AG04450 (cell line): ENCODE measurements around the gene RELCH. TPM values are rescaled to one million over a fixed set of nuclear protein-coding genes. Genes with fewer than 3 reads are reported as not detected.

ENCODE experiments used
- CTCF ChIA-PET: fragments of 300-600, 350-600 bp; formaldehyde crosslinking; extraction: SDS; loops from one replicate; lab custom pipeline; 2022; ENCODE audit warnings: antibody characterized with exemption, inconsistent platforms; lab: Charles Lee
- POLR2A ChIA-PET: fragments of 350-600 bp; formaldehyde crosslinking; extraction: SDS; loops from one replicate; lab custom pipeline; 2021; ENCODE audit warnings: antibody characterized with exemption, inconsistent platforms; lab: Yijun Ruan, JAX
- DNase-seq: peaks from one replicate; pipeline ENCODE4 v3.0.0-alpha.2; 2011; ENCODE audit warnings: low read depth, low spot score
- H3K27ac ChIP-seq: one replicate; pipeline ENCODE4 v1.5.1; 2012; ENCODE audit warnings: low read depth, low read length, control low read depth
- H3K27me3 ChIP-seq: one replicate; pipeline ENCODE4 v1.6.0; 2012; ENCODE audit warnings: low read length; ENCODE audit not compliant: control insufficient read depth, insufficient read depth
- H3K4me3 ChIP-seq: 2 replicates; pipeline ENCODE4 v1.5.1; 2011; ENCODE audit warnings: mild to moderate bottlenecking, low read depth, low read length, control low read depth
- H3K9me3 ChIP-seq: 2 replicates; pipeline ENCODE4 v1.5.1; 2012; ENCODE audit warnings: low read length; ENCODE audit not compliant: control insufficient read depth, insufficient read depth
- CTCF ChIP-seq: IDR thresholded peaks from 2 replicates; pipeline ENCODE4 v1.5.1; 2011; ENCODE audit warnings: low read depth, low read length, control low read depth, inconsistent platforms
- polyA plus RNA-seq: library from polyadenylated mRNA; depleted of rRNA; stranded (reverse); fragments of >200 nt; gene quantifications from 2 replicates; pipeline ENCODE4 v1.2.3, GENCODE V29; 2011

The RELCH gene
- polyA plus RNA-seq, 1 experiment = 14.5 TPM

DNA sequence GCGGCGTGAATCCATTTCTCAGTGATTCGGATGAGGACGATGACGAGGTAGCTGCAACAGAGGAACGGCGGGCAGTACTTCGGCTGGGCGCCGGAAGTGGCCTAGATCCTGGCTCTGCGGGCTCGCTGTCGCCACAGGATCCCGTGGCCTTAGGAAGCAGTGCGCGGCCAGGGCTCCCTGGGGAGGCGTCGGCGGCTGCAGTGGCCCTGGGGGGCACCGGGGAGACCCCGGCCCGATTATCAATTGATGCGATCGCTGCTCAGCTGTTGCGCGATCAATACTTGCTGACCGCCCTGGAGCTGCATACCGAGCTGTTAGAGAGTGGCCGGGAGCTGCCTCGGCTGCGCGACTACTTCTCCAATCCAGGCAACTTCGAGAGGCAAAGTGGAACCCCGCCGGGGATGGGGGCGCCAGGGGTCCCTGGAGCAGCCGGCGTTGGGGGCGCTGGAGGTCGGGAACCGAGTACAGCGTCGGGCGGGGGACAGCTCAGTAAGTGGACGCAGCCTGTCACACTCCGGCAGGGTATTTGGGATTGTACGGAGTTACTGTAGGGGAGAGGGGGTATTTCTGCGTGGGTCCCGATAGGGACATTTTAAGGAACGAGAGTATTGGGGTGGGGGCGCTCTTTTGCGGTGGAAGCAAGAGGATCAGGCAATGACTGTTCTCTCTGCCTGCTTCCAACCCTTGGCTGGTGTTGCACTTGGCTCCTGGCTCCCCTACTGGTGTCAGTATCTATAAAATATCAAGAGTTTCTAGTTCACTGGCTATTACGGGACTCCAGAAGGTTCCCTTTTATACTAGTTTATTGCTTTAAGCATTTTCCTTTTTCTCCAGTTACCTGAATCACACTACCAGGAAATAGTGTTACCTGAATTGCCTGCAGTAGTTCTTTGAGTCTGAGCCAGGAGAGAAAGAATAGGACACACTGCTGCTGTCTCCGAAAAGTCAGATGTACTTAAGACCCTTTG, 772 bp downstream of the RELCH start:
- ChIA-PET POLR2A (interaction anchor here (0.7 to 0.9 kb wide), 2 partner anchors 9 to 13 kb away, joined by 3 to 5 read pairs; no protein-coding TSS in a partner anchor), CTCF (interaction anchor here (0.9 to 2.8 kb wide), 3 partner anchors 11 to 62 kb away, joined by 3 to 25 read pairs (median 4); no protein-coding TSS in a partner anchor)
- Histone ChIP-seq H3K27ac (peak overlapping the region; percentile 48), H3K4me3 (peak overlapping the region; percentile 95), H3K9me3 (peaks cover 8% of the 10 kb centered on the region; the same call in 1 of the 2 replicates), H3K27me3 (no peaks in the 10 kb centered on the region)
- no peak for TF ChIP-seq CTCF
- no peak for DNase-seq

- CTCF ChIA-PET = interaction anchor here (1.0 kb wide), 1 partner anchor 60 kb away, joined by 7 read pairs; no protein-coding TSS in a partner anchor
- POLR2A ChIA-PET = no interaction called here
Measured at GRCh38 chr18:62189208-62189607, 2.2 kb downstream of the RELCH start.

GRCh38 chr18:62196079-62196478, 9.0 kb downstream of the RELCH start:
- H3K9me3 ChIP-seq = no peaks in the 10 kb centered on the region
- no peak for DNase-seq
- ChIA-PET CTCF (interaction anchor here (0.6 to 1.1 kb wide), 3 partner anchors 12 to 694 kb away, joined by 3 to 6 read pairs (median 5); no protein-coding TSS in a partner anchor), POLR2A (no interaction called here)
- H3K27ac ChIP-seq = no peak overlapping the region
- H3K27me3 ChIP-seq = no peaks in the 10 kb centered on the region
- TF ChIP-seq CTCF = no peak
- H3K4me3 ChIP-seq = no peak overlapping the region

More at GRCh38 chr18:62189208-62189607, 2.2 kb downstream of the RELCH start:
- Histone ChIP-seq H3K4me3 (peak overlapping the region; percentile 95), H3K27ac (no peak overlapping the region), H3K9me3 (peaks cover 8% of the 10 kb centered on the region; the same call in 1 of the 2 replicates), H3K27me3 (no peaks in the 10 kb centered on the region)
- no peak for DNase-seq
- no peak for TF ChIP-seq CTCF

GRCh38 chr18:62196980-62197379, 9.9 kb downstream of the RELCH start:
- TF ChIP-seq CTCF = no peak
- CTCF ChIA-PET = interaction anchor here (0.7 to 1.1 kb wide), 3 partner anchors 13 to 53 kb away, joined by 3 to 6 read pairs (median 5); no protein-coding TSS in a partner anchor
- Histone ChIP-seq H3K27ac (no peak overlapping the region), H3K9me3 (no peaks in the 10 kb centered on the region), H3K27me3 (no peaks in the 10 kb centered on the region), H3K4me3 (no peak overlapping the region)
- POLR2A ChIA-PET = interaction anchor here (1.0 kb wide), 1 partner anchor 10 kb away, joined by 5 read pairs; the partner anchor contains the start of genes PIGN and RELCH
- DNase-seq = no peak
